Anterior cingulate cortex (tissue), 58 donors: ENCODE data around the gene NOXO1.
A peak's percentile ranks its signal among the peaks of the same experiment; 100 is the strongest.
"Not testable (repeated sequence)": the region's sequence is repeated elsewhere in the genome, so short reads cannot be mapped to it uniquely, and the experiment has no call there.

Source experiments
- DNase-seq, 58 donors: peaks; one replicate each; lab custom pipeline; 2025; lab: John Stamatoyannopoulos, UW

Gene NOXO1

DNA sequence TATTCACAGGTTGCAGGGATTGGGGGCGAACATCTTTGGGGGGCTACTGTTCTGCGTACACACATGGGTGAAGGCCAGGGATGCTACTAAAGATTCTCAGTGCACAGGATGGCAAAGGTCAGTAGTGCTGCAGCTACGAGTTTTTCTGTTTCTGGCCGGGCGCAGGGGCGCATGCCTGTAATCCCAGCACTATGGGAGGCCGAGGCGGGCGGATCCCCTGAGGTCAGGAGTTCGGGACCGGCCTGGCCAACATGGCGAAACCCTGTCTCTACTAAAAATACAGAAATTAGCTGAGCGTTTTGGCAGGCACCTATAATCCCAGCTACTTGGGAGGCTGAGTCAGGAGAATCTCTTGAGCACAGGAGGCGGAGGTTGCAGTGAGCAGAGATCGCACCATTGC lies 32.3 kb upstream of the NOXO1 start:
- DNase-seq = no peak

DNA sequence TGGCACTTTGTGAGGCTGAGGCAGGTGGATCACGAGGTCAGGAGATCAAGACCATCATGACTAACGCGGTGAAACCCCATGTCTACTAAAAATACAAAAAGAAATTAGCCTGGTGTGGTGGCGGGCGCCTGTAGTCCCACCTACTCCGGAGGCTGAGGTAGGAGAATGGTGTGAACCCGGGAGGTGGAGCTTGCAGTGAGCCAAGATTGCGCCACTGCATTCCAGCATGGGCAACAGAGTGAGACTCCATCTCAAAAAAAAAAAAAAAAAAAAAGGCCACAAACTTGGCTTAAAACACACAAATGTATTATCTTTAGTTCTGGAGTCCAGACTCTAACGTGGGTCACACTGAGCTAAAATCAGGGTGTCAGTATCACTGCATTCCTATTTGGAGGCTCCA lies 30.5 kb upstream of the NOXO1 start:
- not testable (repeated sequence) for DNase-seq

DNA sequence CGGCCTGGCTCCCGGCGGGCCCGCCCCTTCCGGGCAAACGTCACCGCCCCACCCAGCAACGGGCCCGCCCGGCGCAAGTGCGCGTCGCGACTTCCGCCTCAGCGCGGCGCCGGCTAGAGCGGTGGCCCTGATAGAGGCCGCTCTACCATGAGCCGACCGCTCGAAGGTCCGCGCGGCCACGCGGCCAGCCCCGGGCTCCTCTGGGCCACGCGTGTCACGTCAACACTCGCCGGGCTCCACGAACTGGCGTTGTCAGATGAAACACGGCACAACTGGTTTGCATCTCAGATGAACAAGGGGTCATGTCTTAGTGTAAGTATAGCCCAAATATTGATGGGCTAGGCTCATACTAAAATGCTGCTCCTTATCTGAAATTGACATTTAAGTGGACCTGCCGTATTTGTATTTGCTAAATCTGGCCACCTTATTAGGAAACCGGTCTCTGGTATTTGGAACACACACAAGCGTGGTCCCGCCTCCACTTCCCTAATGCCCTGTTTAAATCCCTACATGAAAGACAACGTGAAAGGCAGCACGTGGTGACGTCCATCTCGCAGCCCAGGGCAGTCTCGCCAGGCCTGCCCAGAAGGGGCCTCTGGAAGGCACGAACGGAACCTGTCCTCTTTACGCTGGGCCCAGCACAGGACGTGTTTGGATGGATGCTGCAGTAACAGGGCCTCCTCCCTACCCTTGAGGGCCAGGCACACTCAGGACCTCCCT lies 28.7 kb upstream of the NOXO1 start, which contains the start of gene ZNF598:
ZNF598 (minus strand) TSS at position 31 of the 720 bp plus-strand sequence.
- DNase-seq = peak in 56 of 58 donors; percentile 15 to 89 (median 70)

DNA sequence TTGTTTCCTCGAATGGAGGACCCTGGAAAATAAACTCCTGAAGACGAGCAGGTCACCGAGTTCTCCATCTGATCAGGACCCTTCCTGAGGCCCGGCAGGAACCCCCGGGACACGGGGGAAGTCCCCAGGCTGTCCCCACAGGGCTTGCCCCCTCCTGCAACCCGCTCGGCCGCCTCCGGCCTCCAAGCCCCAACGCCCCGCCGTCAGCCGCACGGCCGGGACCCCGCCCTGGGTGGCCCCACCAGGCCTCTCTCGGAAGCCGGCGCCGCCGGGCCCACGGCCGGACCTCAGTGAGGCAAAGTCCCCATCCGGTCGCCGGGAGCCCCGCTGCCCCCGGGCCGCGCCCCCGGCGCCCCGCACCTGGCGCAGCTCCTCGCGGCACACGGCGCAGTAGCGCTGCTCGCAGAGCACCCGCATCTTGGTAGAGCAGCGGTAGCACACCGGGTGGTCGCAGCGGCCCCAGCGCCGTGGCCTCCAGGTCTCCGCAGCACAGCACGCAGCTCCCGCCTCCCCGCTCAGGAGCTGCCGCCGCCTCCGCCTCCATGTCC lies 28.0 kb upstream of the NOXO1 start:
- peak in 2 of 58 donors; percentile 44 to 45 for DNase-seq

DNA sequence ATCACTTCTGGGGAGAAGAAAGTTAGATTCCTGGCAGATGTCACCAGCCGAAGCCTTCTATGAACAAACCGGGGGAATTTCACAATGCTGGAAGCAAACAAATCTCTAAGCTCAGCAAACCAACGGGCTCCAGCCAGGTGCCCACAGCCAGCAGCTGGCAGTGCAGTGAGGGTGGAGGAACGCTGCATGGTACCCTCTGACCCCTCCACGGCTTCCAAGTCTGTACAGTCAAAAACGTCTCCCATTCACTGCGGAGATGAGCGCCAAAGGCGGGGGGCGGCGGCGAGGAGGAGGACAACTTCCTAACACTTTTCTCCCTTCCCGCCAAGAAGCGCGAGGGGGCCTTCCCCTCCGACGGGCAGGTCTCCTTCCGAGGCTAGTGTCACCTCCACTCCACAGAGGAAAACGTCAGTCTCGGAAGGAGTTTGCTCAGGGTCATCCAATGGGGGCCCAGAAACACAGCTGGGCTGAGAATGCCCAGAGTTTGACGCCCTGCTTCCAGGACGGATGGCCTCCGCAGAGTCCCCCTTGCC lies 27.4 kb upstream of the NOXO1 start:
- no peak for DNase-seq

DNA sequence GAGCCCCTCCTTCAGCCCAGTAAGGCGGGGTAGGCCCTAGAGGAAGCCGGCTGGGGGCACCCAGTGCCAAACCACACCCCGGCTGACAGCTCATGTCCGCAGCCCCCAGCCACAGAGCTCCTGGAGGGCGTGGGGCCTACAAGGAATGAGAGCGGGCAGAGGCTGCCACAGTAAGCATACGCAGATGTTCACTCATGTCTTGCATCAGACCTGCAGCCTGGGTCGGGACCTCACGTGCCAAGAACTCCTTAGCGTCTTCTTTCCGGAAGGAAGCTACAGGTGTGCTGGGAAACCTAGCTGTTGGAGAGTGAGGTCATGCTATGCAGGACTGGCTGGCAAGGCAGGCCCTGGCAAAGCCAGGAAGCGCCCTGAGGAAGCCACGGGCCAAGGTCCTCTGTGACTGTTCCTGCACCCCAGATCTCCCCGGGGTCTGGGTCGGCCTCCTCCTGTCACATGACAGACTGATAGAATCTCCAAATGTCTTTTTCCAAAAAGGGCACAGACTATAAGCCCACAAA lies 26.8 kb upstream of the NOXO1 start:
- DNase-seq = no peak

DNA sequence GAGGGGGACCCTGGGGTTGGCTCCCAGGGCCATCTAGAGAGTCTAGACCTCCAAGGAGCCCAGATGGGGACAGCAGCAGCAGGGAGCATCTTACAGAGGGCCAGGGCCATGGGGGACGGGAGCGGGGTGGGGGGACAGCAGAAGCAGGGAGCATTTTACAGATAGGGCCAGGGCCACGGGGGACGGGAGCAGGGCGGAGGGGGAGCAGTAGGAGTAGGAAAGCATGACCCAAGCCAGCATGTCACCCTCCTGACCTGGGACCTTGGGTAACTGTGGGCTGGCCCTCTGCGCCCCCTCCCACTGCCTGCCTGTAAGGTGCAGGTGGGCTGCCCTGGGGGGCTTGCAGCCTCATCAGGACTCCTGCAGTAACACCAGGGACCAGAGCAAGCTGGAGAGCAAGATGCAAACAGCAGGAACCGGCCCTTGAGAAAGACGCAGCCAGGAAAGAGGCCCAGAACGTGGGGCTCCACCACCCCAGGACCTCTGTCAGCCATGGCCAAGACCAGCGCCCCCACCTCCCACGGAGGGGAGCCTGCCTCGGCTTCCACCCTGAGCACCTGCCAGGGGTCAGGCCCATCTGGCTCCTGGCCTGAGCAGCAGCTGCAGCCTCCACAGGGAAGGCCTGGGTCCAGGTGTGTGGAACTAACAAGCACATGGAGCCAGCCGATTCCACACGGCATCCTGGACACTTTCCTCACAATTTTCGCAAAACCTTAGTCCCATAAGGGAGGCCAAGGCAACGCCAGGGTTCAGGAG lies 26.0 kb upstream of the NOXO1 start:
- DNase-seq = no peak

DNA sequence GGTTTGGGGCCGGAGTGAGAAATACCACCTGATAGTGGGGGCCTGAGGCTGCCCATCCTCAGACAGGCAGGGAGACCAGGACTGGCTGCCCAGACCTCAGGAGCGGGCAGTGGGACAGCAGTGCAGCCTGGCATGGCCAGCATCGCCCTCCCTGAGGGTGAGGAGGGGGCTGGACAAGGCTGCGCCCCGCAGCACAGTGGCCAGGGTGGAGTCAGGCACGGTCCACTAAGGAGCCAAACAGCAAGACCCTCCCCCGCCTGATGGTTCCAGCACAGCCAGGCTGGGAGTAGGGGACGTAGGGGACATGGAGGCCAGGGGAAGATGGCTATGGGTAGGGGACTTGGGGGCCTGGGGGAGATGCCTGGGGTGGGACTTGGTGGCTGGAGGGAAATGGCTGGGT lies 25.0 kb upstream of the NOXO1 start:
- DNase-seq = no peak

DNA sequence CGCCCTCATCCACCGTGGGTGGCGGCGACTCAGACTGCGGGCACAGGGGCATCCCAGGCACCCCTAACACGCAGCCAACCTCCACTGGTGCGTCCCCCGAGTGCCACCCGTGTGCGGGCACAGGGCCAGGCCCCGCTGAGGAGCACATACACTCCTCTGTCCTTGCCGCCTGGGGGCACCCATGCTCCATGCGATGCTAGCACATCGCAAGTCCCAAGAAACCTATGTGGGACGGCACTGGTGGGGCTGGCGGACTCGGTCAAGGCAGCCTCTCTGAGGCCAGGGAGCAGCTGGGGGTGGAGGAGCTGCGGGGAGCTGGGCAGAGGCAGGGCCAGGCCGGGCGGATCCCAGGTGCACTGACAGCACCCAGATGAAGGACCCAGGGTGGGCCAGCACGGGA lies 24.4 kb upstream of the NOXO1 start:
- DNase-seq = peak in 6 of 58 donors; percentile 16 to 55 (median 30)

DNA sequence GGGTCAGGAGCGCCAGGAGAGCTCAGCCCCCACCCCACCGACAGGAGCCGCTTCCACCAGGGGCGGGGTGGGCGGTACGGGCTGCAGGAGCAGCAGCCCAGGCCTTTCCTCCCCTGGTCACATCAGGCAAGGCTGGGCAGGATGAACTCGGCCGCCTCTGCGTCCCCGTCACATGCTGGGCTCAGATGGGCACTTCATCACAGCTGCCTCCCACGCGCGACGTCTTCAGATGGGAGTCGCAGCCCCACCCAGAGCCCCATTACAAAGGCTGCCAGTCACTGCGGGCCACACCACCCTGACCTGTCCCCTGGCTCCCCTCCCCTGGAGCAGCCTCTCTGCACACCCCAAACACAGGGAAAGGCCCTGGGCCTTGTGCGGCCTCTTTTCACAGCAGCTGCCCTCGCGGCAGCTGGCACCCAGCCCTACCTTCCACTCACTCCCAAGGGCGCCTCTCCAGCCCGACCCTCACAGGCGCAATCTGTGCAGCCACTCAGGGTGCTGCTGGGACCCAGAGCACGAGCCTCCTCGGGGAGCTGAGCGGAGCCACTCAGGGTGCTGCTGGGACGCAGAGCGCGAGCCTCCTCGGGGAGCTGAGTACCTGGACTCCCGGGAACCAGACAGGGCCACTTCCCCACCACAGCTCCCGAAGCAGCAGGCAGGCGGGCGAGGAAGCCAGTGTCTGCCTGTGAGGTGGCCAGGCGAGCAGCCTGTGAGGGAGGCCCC lies 23.7 kb upstream of the NOXO1 start:
- DNase-seq = no peak

DNA sequence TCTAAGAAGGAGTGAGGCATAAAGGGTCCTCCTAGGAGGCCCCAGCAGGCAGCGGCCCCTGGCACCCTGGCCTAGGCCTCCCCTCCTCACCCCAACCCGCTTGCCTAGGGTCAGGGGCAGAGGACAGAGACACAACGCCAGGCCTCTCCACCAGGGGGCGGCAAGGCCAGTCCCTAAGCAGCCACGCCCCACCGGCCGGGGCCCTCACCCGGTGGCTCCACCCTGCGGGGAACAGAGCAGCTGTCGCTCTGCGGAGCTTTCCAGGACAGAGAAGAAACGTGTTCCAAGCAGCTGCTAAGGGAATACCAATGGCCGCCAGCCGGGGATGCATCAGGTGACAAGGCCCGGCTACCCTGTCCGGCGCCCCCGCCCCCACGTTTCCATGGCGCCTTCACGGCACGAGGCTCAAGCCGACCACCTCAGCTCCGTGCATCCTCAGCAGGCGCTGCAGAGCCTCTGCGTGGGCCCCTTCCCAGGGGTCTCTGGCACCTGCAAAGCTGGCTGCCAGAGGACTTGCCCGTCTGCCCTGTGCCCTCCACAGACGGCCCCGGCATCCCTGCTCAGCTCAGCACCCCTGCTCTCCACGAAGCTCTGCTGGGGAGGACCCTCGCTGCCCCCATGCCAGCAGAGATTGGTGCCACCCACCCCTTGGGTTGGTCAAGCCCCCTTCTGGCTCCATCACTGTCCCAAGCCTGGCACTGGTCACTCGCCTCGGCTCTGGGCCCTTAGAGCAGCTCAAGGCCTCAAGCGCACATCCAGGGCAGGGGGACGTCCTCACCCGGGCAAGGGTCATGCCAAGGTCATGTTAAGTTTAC lies 22.8 kb upstream of the NOXO1 start:
- DNase-seq = peak in 52 of 58 donors; percentile 11 to 83 (median 54)

DNA sequence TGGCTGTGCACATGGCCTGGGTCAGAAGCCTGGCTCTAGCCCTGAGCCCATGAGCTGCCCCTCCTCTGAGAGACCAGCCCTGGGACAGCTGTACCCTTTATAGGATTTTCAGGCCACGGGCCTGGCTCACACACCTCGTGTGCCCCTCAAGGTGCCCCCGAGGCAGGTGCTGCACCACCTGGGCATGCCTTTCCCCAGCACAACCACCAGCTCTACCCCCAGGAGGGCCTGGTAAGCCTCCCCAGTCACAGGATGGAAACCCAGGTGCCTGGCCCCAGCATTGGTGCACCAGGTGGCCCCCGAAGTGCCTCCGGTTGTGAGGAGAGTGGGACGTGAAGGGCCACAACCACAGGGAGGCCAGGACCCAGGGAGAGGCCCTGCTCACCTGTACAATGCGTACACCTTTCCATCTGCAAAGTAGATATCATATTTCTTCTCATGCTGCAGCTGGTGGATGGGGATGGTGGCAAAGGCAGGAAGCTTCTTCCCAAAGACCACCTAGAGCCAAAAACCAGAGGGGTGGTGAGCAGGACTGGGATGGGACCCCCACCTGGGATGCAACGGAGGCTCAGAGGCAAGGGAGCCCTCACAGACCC lies 22.1 kb upstream of the NOXO1 start:
- DNase-seq = no peak

DNA sequence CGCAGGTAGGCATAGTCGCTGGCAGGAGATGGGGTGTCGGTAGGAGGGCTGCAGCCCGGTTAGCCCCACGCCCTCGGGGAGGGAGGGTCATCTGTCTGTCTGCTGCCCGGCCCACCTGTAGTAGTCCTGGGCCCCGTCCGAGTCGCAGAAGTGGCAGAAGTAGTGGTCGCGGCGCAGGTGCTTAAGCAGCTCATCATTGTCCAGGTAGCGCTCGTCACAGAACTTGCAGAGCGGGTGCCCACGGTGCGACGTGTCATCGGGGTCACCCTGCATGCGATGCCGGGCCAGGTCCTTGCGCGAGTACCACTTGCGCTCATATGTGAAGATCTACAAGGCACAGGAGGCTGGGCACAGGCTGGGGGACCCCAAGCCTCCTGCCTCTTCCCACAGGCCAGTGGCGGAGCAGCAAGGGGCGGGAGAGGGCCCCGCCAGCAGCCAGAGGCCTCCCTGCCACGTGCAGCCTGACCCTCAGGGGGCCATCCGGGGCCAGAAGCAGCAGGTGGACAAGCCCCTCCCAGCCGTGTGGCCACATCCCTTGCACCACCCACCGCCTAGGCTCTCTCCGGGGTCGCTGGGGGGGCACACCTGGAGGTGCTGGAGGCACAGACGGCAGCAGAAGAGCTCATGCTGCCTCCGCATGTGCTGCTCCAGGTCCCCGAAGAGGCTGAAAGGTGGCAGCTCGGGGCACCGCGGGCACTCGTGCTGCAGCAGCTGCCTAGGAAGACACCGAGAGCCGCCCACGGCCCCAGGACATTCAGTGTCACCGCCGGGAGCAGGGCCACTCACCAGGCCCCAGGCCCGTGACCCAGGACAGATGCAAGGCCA lies 21.3 kb upstream of the NOXO1 start:
- no peak for DNase-seq

DNA sequence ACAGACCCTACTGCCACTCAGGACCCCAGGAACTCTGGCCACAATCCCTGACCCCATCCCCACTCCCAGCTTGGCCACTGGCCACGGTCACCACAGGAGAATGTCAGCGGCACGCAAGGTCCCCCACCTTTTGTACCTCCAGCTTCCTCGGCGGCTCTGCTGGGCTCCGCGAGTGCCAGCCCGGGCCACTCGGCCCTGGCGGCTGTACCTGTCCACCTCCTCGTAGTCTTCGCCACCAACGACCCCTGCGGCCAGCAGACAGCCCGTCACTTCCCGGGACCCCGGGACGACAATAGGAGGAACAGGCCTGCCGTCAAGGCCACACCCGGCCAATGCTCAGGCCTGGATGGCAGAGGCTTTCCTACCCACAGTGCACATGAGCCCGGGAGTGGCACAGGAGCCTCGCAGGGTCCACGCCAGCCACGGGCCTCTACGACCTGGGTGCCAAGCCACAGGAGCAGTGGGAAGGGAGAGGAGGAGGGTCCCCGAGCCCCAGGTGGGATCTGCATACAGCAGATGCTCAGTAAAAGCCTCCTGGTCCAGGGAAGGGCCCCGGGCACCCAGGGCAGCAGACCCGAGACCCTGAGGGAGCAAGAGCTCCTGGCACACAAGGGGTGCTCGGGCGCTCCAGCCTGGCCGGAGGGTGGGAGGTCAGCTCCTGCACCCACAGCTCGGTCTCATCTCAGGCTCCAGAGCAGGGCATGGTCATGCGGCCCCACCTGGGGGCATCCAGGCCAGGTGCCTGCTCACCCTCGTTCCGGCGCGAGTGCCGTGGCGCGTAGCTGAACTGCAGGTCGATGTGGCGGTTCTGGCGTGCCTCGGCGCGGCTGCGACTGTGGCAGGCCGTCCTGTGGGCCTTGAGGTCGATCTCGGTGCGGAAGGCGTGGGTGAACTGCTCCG lies 20.4 kb upstream of the NOXO1 start:
- DNase-seq = no peak

DNA sequence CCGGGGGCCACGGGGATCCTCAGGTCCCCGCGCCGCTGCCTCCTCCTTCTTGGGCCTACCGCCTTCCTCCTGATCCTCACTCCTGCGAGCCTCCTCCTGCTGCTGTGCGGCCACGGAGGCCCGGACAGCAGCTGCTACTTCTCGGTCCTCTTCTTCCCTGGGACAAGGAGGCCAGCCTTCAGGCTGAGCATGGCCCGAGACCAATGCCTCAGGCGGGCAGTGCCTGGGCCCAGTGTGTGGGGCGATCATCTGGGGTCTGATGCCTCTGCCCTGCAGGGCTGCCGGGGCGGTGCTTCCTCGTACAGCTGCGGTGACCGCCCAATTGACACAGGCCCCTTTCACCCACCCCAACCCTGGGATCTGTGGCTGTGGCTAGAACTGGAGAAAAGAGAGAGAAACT lies 19.8 kb upstream of the NOXO1 start:
- DNase-seq = no peak

DNA sequence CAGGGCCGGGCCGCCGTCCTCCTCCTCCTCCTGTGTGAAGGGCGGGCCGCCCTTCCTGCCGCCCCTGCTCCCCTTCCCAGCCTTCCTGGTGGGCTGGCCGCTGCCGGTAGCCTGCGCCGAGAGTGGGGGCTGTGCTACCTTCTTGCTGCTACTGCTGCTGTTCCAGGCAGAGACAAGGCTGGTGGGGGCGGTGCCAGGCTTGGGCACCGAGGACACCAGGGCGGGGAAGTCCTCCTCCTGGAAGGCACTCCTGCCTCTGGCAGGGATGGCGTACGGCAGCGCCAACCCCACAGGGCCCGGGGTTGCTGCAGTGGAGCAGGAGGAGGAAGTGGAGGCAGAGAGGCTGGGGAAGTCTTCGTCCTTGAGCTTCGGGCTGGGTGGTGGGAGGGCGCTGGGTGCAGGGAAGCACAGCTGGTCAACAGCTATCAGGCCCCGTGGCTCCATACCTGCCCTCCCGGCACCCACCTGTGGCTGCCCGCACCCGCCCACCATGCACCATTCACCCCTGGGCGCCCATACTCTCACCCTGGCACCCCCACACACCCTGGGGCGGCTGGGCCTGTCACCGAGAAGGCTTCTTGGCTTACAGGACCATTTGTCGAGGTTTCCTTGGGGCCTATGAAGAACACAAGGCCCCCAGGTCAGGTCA lies 18.7 kb upstream of the NOXO1 start:
- DNase-seq = peak in 3 of 58 donors; percentile 22 to 45 (median 39)
